HG03196 (cell line): ENCODE results near the gene GPRIN2.
"Not testable (repeated sequence)": the region's sequence is repeated elsewhere in the genome, so short reads cannot be mapped to it uniquely, and the experiment has no call there.

Source experiments
- ATAC-seq: cut with Tn5 transposase; IDR thresholded peaks from one replicate; pipeline ENCODE4 v1.9.1; 2021; ENCODE audit not compliant: unreplicated experiment

The GPRIN2 gene

DNA sequence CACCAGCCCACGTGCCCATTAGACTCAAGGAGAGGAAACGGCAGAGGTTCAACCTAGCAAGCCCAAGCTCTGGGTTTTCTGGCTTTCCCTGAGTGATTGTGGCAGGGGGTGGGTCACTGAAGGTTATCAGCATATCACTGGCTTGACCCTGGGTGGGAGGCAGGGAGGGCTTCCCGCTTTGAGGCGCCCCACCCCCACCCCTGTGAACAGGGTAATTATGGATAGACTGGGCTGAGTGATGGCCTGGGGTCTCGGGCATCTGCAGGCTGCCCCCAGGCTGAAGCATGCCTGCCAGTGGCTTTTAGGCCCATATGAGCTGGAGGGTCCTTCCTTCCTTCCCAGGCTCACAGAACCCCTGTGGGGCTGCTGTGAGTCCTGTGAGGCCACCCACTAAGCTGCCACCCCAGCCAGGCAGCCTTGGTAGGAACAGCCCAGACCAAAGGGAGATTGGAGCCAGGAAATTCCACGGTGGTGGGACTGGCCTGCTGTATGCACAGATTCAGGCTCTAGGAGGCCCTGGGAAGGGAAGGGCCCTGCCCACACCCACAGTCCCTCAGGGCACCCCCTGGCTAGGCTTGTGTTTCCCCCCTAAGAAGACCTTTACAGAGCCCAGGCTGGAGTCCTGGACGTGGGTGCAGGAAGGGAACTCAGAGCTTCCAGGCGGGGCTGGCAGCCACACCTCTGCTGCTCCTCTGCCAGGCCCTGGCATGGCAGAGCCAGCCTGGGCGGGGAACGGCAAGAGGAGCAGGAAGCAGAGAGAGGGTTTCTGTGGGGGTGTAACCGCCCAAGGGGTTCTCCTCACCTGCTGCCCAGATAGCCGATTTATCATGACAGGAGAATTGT lies 33.1 kb downstream of the GPRIN2 start:
- ATAC-seq: no peak

DNA sequence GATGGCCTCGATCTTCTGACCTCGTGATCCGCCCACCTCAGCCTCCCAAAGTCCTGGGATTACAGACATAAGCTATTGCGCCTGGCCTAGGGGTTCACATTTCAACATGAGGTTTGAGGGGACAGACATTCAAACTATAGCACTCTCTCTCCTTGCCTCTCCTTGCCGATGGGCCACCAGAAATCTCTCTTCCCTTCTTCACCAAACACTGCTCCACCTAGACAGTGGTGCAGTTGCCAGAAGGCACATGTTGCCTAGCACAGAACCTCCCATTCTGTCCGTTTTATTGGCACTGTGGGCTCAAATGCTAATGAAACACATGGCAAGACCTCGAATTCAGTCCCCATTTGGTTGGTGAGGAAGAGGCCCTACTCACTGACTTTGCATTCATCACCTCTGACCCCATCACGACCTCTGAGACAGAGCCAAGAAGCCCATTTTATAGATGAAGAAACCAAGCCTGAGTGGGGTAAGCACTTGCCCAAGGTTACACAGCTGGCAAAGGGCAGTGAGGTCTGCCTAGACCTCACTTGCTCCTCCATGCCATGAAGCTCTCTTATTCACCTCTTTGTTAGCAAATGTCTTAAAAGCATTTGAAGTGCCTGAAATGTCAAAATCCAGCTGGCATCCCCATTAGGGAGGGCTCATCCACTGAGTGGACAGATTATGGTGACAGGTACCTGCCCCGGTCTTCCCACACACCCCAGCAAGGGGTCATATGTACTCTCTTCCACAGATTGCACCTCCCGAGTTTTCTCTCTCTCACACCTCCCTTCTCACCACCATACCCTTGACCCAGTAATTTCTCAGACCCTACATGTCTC lies 34.0 kb downstream of the GPRIN2 start:
- no peak for ATAC-seq

DNA sequence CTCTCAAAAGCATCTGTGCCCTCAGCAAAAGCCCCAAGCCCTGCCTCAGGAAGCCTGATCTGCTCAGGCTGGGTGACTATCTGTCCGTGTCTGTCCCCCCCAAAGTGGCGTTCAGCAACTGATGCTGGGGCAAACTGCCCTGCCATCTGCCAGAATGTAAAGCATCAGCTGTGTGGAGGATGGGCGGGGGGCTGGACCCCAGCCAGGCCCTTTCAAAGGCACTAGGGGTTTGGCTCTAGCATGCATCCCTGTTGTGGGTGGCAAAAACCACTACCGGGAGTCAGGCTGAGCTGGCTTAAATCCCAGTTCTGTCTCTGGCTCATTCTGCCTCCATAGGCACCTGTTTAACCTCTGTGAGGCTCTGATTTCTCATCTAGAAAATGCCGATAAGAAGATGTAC lies 35.5 kb downstream of the GPRIN2 start:
- ATAC-seq: no peak

DNA sequence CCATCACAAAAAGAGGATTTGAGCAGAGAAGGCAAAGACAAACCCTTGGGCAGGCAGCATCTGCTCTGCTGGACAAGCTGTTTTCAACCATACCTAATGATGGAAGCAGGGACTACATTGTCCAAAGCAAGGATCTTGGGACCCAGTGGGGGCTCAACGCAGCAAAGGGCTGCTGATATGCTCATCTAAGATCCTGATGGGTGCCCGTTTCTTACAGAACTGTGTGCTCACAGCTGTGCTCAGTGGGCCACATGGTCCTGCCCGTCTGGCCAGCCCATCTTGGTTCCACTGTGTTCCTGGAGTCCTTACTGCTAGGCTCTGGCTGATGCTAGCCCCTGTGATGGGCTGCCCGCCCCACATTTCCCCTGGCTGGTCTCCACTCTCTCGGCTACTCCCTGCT lies 36.1 kb downstream of the GPRIN2 start:
- ATAC-seq: no peak

DNA sequence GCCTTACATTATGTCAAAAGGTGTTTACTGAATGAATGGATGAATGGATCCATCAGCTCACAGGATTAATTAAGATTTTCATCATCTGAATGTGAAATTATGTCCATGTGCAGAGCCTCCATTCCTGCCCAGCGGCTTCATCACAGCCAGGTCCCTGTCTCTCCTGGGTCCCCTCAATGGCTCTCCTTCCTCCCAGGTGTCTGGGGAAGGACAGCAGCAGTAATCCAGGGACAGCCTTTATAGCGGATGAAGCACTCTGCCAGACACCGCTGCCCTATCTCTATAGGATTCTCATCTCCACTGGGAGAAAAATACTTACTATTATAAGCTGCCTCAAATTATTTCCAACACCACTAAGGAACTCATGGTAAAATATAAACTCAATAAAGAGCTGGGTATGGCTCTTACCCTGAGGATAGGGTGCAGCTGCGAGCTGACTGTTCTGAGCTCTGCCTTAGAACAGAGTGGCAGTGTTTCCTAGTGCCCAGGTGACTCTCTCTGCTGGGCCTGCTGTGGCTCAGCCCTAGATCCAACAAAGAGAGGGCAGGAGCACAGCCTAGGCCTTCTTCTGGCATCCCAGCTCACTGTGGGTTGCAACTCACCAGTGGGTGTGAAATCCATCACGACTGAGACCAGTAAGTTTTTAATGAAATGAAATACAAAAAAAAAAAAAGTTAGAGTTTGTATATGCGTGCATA lies 38.3 kb downstream of the GPRIN2 start:
- no peak for ATAC-seq

DNA sequence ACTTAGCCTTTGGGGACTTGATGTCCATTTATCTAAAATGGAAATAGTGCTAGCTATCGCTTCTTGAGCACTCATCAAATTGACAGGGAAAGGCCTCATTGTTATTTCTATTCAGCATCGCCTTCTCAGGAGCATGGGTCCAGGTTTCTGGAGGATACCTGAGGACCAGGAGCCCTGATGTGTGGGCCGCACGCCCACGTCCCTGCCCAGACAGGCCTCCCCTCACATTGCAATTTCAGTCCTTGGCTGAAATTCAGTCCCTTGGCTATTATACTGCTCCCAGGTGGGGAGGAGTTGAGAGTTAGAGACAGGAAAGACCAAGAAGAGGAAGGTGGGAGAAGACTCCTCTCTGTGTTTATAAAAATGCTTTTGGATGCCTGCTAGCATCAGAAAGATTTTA lies 38.9 kb downstream of the GPRIN2 start:
- no peak for ATAC-seq

DNA sequence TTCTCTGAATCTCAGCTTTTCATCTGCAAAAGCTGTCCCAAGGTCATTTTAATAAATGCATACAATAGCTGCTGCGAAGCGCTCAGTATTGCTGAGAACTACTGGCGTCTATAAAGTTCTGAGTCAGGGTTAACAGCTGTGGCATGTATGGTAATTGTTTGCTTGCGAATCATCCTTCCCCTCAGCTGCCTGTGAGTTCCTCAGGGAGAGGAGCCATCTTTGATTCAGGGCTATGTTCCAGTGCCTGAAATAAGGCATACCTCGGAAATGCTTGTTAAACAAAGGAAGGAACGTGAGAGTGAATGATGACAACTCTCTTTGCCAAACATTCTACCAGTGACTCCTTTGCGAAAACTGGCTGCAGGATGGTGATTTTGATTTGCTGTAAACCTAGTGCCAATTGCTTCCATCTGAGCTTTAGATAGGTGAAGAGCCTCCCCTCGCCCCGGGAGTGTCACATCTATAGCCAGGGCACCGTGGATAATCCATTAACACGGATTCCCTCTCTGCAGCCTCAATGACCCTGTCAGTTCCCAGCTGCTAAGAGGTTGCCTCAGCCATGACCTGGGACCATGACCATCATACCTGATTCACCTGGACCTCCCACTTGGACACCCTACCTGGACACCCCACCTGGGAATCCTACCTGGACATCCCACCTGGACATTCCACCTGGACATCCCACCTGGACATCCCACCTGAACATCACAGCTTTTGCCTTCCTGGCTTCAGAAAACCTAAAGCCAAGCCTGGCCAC lies 39.6 kb downstream of the GPRIN2 start:
- no peak for ATAC-seq

DNA sequence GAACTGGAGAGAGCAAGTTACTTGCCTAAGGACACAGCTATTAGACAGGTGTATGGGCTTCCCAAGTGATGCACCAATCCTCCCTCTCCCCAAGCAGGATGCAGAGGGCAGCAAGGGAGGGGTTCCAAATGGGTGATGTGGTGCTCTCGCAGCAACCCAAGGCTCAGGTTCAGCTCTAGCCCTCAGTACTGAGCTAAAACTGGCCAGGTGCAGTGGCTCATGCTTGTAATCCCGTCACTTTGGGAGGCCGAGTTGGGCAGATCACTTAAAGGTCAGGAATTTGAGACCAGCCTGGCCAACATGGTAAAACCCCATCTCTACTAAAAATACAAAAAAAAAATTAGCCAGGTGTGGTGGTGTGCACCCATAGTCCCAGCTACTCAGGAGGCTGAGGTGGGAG lies 40.7 kb downstream of the GPRIN2 start:
- ATAC-seq: no peak

DNA sequence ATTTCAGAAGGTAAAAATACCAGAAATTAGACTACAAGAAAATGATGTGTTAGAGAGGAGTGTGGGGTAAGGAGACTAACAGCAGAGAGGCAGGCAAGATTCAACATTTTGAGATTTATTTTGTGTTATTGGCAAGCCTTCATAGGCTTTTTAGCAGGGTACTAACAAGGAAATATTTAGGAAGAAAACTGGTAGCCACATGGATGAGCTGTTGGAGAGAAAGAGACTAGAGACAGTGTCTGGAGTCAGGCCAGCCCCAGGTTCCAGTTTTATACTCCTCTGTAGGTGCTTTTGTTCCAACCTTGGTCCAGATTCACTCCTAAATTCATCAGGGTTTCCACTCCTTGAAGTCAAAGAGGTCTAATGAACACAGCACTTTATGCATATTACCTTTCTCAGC lies 41.1 kb downstream of the GPRIN2 start:
- no peak for ATAC-seq

DNA sequence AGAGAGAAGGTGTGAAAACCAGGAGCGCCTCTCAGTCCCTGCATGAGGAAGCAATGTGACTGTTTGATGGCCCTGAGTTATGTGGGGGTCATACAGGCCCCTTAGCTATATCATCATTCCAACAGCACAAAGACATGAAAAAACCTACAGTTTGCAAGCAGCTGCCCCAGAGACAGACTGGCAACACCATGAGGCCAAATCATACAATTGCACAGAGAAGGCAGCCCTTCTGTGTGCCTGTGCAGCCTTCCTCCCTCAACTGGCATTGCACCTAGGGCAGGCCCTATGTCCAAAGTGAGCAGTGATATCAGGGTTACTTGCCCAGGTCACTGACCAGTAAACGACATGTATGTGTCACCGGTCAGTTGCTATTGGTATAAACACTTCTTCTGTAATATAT lies 41.6 kb downstream of the GPRIN2 start:
- no peak for ATAC-seq

DNA sequence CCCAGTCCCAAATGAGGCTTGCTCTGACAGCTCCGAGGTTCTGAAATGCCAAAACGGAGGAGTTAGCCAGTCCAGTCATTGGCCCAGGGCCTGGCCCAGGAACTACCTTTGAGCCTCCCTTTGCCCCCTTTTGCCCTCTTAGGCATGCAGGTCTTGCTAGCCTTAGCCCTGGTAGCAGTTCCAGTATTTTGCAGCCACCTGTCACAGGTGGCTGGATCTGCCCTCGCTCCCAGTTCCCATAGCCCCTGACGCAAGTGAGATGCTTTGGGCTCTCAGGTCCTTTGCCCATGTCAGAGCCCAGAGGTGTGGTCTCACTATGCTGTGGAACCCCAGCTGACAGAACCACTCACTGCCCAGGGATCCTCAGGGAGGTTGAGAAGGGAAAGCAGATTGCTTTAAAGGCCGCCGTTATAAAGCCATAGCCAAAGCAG lies 42.0 kb downstream of the GPRIN2 start:
- ATAC-seq: no peak

DNA sequence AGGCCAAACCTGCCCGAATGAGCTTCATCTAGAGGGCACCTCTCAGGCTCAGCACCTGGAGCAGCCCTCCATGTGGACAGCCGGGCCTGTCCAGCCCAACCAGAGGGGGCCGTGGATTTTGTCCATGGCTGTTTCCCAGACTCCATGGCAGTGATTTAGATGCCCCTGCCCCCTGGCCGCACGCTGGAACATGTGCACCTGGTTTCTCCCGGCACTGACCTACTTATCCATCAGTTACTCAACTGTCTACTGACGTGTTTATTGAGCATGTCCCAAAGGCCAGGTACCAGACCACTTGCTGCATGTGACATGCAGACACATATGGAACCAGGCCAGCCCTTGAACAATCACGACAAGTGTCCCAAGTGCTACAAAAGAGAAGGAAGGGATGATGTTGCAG lies 43.1 kb downstream of the GPRIN2 start:
- not testable (repeated sequence) for ATAC-seq

DNA sequence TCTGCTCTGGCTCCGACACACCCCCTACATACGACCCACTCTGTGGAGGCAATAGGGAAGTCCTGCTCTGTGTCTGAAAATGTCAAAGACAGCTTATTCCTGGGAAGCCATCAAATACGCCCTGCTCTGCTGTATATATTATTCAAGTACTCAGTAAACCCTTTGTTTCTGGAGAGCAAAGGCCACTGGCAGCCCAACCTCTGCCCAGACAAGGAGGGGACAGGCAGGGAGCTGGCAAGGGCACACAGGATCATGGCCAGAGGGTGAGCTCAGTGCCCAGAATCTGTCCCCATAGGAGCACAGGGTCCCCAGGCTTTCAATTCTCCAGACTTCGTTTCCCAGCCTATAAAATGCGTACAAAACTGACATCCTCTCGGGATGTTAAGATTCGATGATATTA lies 43.7 kb downstream of the GPRIN2 start:
- not testable (repeated sequence) for ATAC-seq

DNA sequence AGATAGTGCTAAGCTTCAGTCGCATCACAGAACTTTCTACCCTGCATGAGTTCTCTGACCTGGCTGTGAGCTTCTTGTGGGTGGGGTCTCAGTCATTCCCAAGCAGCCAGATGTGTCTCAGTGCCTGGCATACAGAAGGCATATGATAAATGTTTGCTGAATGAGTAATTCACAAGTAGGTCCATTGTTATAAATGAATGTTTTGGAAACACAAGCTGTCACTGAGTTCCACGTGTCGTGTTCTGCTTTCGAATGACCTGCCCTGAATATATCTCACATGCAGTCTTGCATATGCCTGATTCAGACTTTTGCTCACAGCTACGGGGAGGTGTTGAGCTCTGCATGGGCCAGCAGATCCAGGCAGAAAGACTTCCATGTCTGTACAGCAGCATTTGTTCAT lies 44.5 kb downstream of the GPRIN2 start:
- ATAC-seq: not testable (repeated sequence)
